ENCODE data around the gene MGST2. TPM values are rescaled to one million over a fixed set of nuclear protein-coding genes. Genes with fewer than 3 reads are reported as not detected.

The MGST2 gene
- total RNA-seq, 2 donors from 2014 or later, result 188 to 215 TPM

- Histone ChIP-seq H3K4me1 (ENCODE audit: control insufficient read depth, insufficient read depth, low read length) (no peaks in the 10 kb centered on the region), H3K4me3 (ENCODE audit: low read length) (no peak overlapping the region), H3K36me3 (ENCODE audit: control insufficient read depth, insufficient read depth, low read length) (no peaks in the 10 kb centered on the region), H3K27ac (ENCODE audit: low read depth, low read length) (no peak overlapping the region), H3K27me3 (ENCODE audit: control insufficient read depth, insufficient read depth, low read length, poor library complexity, severe bottlenecking) (no peaks in the 10 kb centered on the region), H3K9me3 (ENCODE audit: control insufficient read depth, low read length) (no peaks in the 10 kb centered on the region), H3K9ac (ENCODE audit: extremely low read depth, low read length, poor library complexity, severe bottlenecking) (no peak overlapping the region)
- no peak for DNase-seq
- H3K36me3 Mint-ChIP-seq (ENCODE audit: low read depth), result no peaks in the 10 kb centered on the region
- no peak for TF ChIP-seq CTCF (conservative IDR thresholded peaks at IDR 0.05)
- peaks cover 5% of the 10 kb centered on the region for H3K27me3 Mint-ChIP-seq (ENCODE audit: insufficient read depth)
- no peak overlapping the region for H3K4me3 Mint-ChIP-seq
- no peak overlapping the region for H3K27ac Mint-ChIP-seq
- H3K9me3 Mint-ChIP-seq, result no peaks in the 10 kb centered on the region
- 95 to 100% methylated on average over 1 of the region's 1 CpG for WGBS, 2 experiments (ENCODE audit: insufficient coverage in 1 of 2, insufficient read length in 1 of 2)
- H3K4me1 Mint-ChIP-seq, result no peaks in the 10 kb centered on the region
Observed at GRCh38 chr4:139647184-139647583, 18.4 kb upstream of the MGST2 start.

- H3K9ac ChIP-seq (ENCODE audit: extremely low read depth, low read length, poor library complexity, severe bottlenecking), result no peak overlapping the region
- H3K27ac ChIP-seq (ENCODE audit: low read depth, low read length), result no peak overlapping the region
- Mint-ChIP-seq H3K4me3 (no peak overlapping the region), H3K36me3 (ENCODE audit: low read depth) (no peaks in the 10 kb centered on the region), H3K27me3 (ENCODE audit: insufficient read depth) (peaks cover 5% of the 10 kb centered on the region), H3K27ac (no peak overlapping the region), H3K9me3 (no peaks in the 10 kb centered on the region), H3K4me1 (no peaks in the 10 kb centered on the region)
- 92 to 100% methylated on average over 1 of the region's 1 CpG for WGBS, 2 experiments (ENCODE audit: insufficient coverage in 1 of 2, insufficient read length in 1 of 2)
- no peaks in the 10 kb centered on the region for H3K4me1 ChIP-seq (ENCODE audit: control insufficient read depth, insufficient read depth, low read length)
- H3K9me3 ChIP-seq (ENCODE audit: control insufficient read depth, low read length), result no peaks in the 10 kb centered on the region
- TF ChIP-seq CTCF (conservative IDR thresholded peaks at IDR 0.05), result no peak
- no peak overlapping the region for H3K4me3 ChIP-seq (ENCODE audit: low read length)
- no peak for DNase-seq
- H3K27me3 ChIP-seq (ENCODE audit: control insufficient read depth, insufficient read depth, low read length, poor library complexity, severe bottlenecking), result no peaks in the 10 kb centered on the region
- no peaks in the 10 kb centered on the region for H3K36me3 ChIP-seq (ENCODE audit: control insufficient read depth, insufficient read depth, low read length)
Observed at GRCh38 chr4:139647952-139648351, 17.7 kb upstream of the MGST2 start.

- H3K4me3 Mint-ChIP-seq, result no peak overlapping the region
- Histone ChIP-seq H3K4me1 (ENCODE audit: control insufficient read depth, insufficient read depth, low read length) (no peaks in the 10 kb centered on the region), H3K9ac (ENCODE audit: extremely low read depth, low read length, poor library complexity, severe bottlenecking) (no peak overlapping the region), H3K4me3 (ENCODE audit: low read length) (no peak overlapping the region), H3K27me3 (ENCODE audit: control insufficient read depth, insufficient read depth, low read length, poor library complexity, severe bottlenecking) (no peaks in the 10 kb centered on the region), H3K9me3 (ENCODE audit: control insufficient read depth, low read length) (no peaks in the 10 kb centered on the region), H3K27ac (ENCODE audit: low read depth, low read length) (no peak overlapping the region), H3K36me3 (ENCODE audit: control insufficient read depth, insufficient read depth, low read length) (no peaks in the 10 kb centered on the region)
- H3K36me3 Mint-ChIP-seq (ENCODE audit: low read depth), result no peaks in the 10 kb centered on the region
- peaks cover 10% of the 10 kb centered on the region for H3K27me3 Mint-ChIP-seq (ENCODE audit: insufficient read depth)
- no peaks in the 10 kb centered on the region for H3K9me3 Mint-ChIP-seq
- peak; percentile 97 for TF ChIP-seq CTCF (conservative IDR thresholded peaks at IDR 0.05)
- WGBS, 2 experiments (ENCODE audit: insufficient coverage in 1 of 2, insufficient read length in 1 of 2), result 24 to 35% methylated on average over 6 to 13 of the region's 13 CpGs
- peak; percentile 90 for DNase-seq
- H3K27ac Mint-ChIP-seq, result no peak overlapping the region
- H3K4me1 Mint-ChIP-seq, result peaks cover 2% of the 10 kb centered on the region
Observed at GRCh38 chr4:139651282-139652194, 14.1 kb upstream of the MGST2 start.

Data from endodermal cell (in vitro differentiated cells).